RPMI7951 (cell line): ENCODE results near the gene FILIP1L. TPM values are rescaled to one million over a fixed set of nuclear protein-coding genes. Genes with fewer than 3 reads are reported as not detected.

Experiments
- DNase-seq: peaks from one replicate; pipeline ENCODE4 v3.0.0-alpha.2; 2012; ENCODE audit warnings: low read depth
- total RNA-seq: library from RNA; depleted of rRNA; stranded (reverse); fragments of >200 nt; shearing (Covaris generic); gene quantifications from 2 replicates; pipeline ENCODE4 v1.2.3, GENCODE V29; 2014

FILIP1L gene
- total RNA-seq, 1 experiment from 2014 or later: not detected

GRCh38 chr3:100044369-100044768, 69.9 kb downstream of the FILIP1L start:
- DNase-seq: no peak

- no peak for DNase-seq
These were observed 71.0 kb downstream of the FILIP1L start for GRCh38 chr3:100043271-100043670.

GRCh38 chr3:100042166-100042981, 71.9 kb downstream of the FILIP1L start:
- DNase-seq: peak; percentile 72

GRCh38 chr3:100041328-100041749, 73.0 kb downstream of the FILIP1L start:
- peak; percentile 83 for DNase-seq

GRCh38 chr3:100040451-100041225, 73.7 kb downstream of the FILIP1L start:
- peak; percentile 40 for DNase-seq

- no peak for DNase-seq
These were observed 75.2 kb downstream of the FILIP1L start for GRCh38 chr3:100039075-100039474.

- no peak for DNase-seq
These were observed 80.3 kb downstream of the FILIP1L start for GRCh38 chr3:100033903-100034471.

GRCh38 chr3:100033184-100033583, 81.1 kb downstream of the FILIP1L start:
- DNase-seq: peak; percentile 69

GRCh38 chr3:100032243-100032642, 82.1 kb downstream of the FILIP1L start:
- DNase-seq: peak; percentile 78

GRCh38 chr3:100030914-100031425, 83.3 kb downstream of the FILIP1L start:
- DNase-seq: no peak

GRCh38 chr3:100030346-100030745, 84.0 kb downstream of the FILIP1L start:
- DNase-seq: no peak

GRCh38 chr3:100029689-100030088, 84.6 kb downstream of the FILIP1L start:
- no peak for DNase-seq

- DNase-seq: no peak
These were observed 85.2 kb downstream of the FILIP1L start for GRCh38 chr3:100029052-100029451.

- DNase-seq: no peak
These were observed 87.0 kb downstream of the FILIP1L start for GRCh38 chr3:100027321-100027720.

- no peak for DNase-seq
These were observed 89.6 kb downstream of the FILIP1L start for GRCh38 chr3:100024520-100025303.

GRCh38 chr3:100023595-100023994, 90.7 kb downstream of the FILIP1L start:
- no peak for DNase-seq

- peak; percentile 83 for DNase-seq
These were observed 91.2 kb downstream of the FILIP1L start for GRCh38 chr3:100023150-100023549.

GRCh38 chr3:100022506-100022905, 91.8 kb downstream of the FILIP1L start:
- no peak for DNase-seq

GRCh38 chr3:100020876-100021644, 93.2 kb downstream of the FILIP1L start:
- no peak for DNase-seq

- no peak for DNase-seq
These were observed 94.6 kb downstream of the FILIP1L start for GRCh38 chr3:100019719-100020118.

GRCh38 chr3:100018806-100019205, 95.5 kb downstream of the FILIP1L start:
- no peak for DNase-seq
